Neuron (in vitro differentiated cells): ENCODE data around the gene WASF3.

Experiments used
- H2AFZ ChIP-seq: one replicate; pipeline ENCODE4 v1.6.1; 2013; ENCODE audit warnings: low read depth, mild to moderate bottlenecking, inconsistent platforms, low read length, moderate library complexity
- H3K27me3 ChIP-seq: one replicate; pipeline ENCODE4 v1.6.1; 2013; ENCODE audit warnings: low read length; ENCODE audit not compliant: insufficient read depth
- H3K36me3 ChIP-seq: one replicate; pipeline ENCODE4 v1.6.1; 2013; ENCODE audit warnings: low read length; ENCODE audit not compliant: insufficient read depth
- H3K4me1 ChIP-seq: one replicate; pipeline ENCODE4 v1.6.1; 2013; ENCODE audit warnings: low read length; ENCODE audit not compliant: insufficient read depth
- H3K4me3 ChIP-seq: 2 replicates; pipeline ENCODE4 v1.5.1; 2013; ENCODE audit warnings: mild to moderate bottlenecking, low read length, moderate library complexity
- H3K9me3 ChIP-seq: one replicate; pipeline ENCODE4 v1.6.1; 2013; ENCODE audit warnings: low read length

Gene WASF3

DNA sequence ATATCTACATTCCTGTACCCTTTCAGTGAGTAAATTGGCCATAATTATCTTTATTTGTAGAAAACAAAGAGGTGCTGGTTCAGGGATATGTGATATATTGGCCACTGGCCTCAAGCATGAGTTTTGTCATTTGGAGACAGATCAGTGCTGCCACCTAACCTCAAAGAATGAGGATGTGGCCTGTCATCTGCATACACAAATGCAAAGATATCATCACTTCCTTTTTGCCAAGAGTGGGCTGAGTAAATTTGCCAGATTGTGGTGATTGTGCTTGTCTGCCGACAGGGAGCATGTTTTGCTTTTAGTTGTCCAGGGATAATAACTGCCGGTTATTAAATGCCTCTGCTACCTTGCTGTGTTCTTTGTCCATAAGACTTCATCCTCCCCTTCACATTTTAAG lies 44.2 kb downstream of the WASF3 start:
- H3K36me3 ChIP-seq = no peaks in the 10 kb centered on the region

DNA sequence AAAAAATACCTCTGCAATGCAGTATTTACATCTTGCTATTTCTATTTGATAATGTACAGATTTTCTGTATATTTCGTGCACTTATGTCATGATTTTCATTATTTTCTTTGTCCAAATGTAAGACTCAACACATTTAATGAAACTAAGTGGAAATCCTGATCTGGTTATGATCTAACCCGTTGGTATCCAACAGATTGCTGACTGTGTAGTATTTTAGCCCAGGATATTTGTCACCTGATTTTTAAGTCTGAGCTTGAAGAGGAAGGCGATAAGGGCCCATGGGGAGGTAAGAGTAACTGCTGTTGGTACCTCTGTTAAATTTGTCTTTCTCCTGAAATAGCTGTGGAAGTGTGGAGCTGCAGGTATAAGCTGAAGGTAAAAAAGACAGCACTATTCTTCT lies 45.3 kb downstream of the WASF3 start:
- Histone ChIP-seq H2AFZ (no peak overlapping the region), H3K4me3 (no peak overlapping the region), H3K9me3 (no peaks in the 10 kb centered on the region), H3K4me1 (peaks cover 3% of the 10 kb centered on the region), H3K36me3 (no peaks in the 10 kb centered on the region), H3K27me3 (no peaks in the 10 kb centered on the region)

More for the DNA sequence above, 44.2 kb downstream of the WASF3 start:
- Histone ChIP-seq H3K4me3 (no peak overlapping the region), H3K27me3 (no peaks in the 10 kb centered on the region), H2AFZ (no peak overlapping the region), H3K4me1 (peaks cover 3% of the 10 kb centered on the region), H3K9me3 (no peaks in the 10 kb centered on the region)

DNA sequence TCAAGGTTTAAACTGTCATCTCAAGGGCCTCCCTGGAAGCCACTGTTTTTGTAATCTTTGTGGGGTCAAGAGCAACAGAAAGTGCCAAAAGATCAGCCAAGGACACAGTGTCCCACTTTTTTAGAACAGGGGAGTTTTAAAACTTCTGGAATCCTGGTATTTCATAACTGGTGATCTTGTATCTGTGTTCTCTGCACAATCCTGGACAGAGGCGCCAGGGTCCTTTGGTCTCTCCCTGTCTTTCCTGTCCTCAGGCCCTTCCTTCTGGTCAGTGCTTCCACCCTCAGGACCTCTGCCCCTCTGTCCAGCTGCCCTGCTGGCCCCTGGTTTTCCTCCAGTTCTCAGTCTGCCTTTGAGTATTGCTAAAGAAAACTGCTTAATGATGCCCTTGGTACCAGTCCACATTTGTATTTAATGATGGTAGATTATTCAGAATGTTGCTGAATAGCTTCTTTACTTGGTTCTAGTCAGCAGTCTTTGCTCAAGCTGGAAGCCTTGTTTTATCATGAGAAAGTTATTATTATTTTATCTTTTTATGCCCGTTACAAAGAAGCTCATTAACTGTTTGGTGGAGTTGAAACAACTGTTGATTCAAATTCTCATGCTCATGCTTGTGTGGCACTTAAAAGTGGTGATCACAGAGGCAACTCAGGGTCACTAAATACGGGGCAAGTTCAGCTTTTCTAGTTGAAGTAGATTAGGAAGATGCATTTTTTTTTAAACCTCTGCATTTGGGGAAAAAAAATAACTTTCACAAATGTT lies 47.5 kb downstream of the WASF3 start:
- Histone ChIP-seq H3K4me3 (no peak overlapping the region), H3K36me3 (no peaks in the 10 kb centered on the region), H3K27me3 (no peaks in the 10 kb centered on the region), H3K4me1 (peaks cover 3% of the 10 kb centered on the region), H3K9me3 (no peaks in the 10 kb centered on the region), H2AFZ (no peak overlapping the region)

DNA sequence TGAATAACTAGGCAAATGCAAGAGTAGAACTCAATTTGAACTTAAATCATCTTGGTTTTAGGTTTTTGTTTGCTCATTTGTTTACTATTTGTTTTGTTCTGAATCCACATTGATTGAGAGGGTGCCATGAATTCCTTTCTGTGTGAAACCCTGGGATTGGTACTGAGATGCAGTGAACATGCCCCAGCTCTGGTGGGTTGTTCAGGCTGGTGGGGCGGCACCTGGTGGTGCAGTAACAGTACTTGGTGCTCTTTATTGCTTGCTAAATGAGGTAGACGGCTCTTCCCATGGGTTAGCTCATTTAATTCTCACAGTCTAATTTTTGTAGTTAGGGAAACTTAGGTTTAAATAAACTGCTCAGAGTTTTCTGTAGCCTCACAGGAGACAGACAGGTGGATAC lies 48.4 kb downstream of the WASF3 start:
- peaks cover 3% of the 10 kb centered on the region for H3K4me1 ChIP-seq
- no peaks in the 10 kb centered on the region for H3K36me3 ChIP-seq
- H3K9me3 ChIP-seq = no peaks in the 10 kb centered on the region

DNA sequence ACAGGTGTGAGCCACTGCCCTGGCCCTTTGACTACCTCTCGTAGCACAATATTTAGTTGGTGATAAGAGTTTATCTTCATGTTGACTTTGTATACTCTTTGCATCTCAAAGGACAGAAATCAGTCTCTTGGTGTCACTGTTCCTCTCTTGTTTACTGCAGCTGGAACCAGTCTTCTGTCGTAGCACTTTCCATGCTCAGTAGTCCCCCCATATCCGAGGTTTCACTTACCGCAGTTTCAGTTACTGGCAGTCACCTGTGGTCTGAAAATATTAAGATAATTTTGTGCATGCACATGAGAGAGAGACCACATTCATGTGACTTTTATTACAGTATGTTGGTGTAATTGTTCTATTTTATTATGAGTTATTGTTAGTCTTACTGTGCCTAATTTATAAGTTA lies 49.1 kb downstream of the WASF3 start:
- no peaks in the 10 kb centered on the region for H3K9me3 ChIP-seq
- no peak overlapping the region for H2AFZ ChIP-seq
- H3K4me1 ChIP-seq = peaks cover 3% of the 10 kb centered on the region
- H3K36me3 ChIP-seq = no peaks in the 10 kb centered on the region
- no peak overlapping the region for H3K4me3 ChIP-seq
- H3K27me3 ChIP-seq = no peaks in the 10 kb centered on the region

More for the DNA sequence above, 48.4 kb downstream of the WASF3 start:
- H2AFZ ChIP-seq = no peak overlapping the region
- H3K4me3 ChIP-seq = no peak overlapping the region
- no peaks in the 10 kb centered on the region for H3K27me3 ChIP-seq

DNA sequence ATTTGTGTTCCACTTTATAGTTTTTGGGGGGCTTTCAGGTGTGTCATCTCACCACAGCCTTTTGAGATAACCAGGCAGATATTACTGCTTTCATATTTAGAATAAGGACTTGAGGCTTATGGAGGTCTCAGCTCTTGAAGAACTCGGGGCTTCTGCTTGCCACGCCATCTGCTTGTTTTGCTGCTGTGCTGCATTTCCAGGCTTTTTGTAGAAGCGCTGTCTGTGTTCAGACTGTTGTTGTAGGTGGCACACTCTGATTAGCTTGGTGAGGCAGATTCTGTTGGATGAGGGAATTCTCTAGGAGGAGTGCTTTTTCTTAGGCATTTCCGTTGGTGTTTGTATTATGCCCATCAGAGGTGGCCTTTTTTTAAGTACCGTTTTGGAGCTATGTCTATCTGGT lies 57.2 kb downstream of the WASF3 start:
- no peaks in the 10 kb centered on the region for H3K27me3 ChIP-seq
- no peak overlapping the region for H3K4me3 ChIP-seq
- H3K36me3 ChIP-seq = peaks cover 14% of the 10 kb centered on the region
- no peak overlapping the region for H2AFZ ChIP-seq
- peaks cover 2% of the 10 kb centered on the region for H3K9me3 ChIP-seq
- H3K4me1 ChIP-seq = no peaks in the 10 kb centered on the region

DNA sequence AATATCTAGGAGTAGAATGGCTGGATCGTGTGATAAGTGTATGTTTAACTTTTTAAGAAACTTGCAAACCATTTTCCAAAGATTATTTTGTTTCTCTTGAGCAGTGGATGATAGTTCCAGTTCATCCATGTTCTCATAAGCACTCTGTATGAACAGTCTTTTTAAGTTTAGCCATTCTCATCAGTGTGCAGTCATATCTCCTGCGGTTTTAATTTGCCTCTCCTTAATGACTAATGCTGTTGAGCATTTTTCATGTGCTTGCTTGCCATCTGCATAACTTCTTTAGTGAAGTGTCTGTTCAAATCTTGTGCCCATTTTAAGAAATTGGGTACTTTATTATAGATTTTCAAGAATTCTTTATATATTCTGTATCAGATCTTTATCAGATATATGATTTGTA lies 58.6 kb downstream of the WASF3 start:
- Histone ChIP-seq H3K9me3 (peaks cover 2% of the 10 kb centered on the region), H3K4me3 (no peak overlapping the region), H3K36me3 (peaks cover 19% of the 10 kb centered on the region), H2AFZ (no peak overlapping the region), H3K27me3 (no peaks in the 10 kb centered on the region), H3K4me1 (no peaks in the 10 kb centered on the region)

DNA sequence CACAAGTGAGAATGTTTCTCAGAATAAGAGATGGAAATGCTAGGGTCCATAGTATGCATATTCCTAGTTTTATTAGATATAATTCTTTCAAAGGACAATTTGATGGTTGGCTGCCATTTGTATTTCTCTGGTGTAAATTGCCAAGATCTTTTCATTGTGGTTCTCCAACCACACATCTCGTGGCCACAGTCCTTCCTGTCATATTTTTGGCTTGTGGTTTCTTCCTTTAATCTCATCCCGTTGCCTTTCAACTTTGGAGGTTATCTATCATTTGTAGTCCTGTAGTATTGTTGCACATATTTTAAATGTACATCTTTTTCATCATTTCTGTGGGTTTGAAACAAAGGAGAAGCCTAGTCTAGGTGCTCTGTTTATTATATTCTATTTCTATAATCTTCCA lies 61.2 kb downstream of the WASF3 start:
- no peaks in the 10 kb centered on the region for H3K27me3 ChIP-seq
- no peak overlapping the region for H3K4me3 ChIP-seq
- no peaks in the 10 kb centered on the region for H3K4me1 ChIP-seq
- peaks cover 12% of the 10 kb centered on the region for H3K9me3 ChIP-seq
- peaks cover 21% of the 10 kb centered on the region for H3K36me3 ChIP-seq
- H2AFZ ChIP-seq = no peak overlapping the region

DNA sequence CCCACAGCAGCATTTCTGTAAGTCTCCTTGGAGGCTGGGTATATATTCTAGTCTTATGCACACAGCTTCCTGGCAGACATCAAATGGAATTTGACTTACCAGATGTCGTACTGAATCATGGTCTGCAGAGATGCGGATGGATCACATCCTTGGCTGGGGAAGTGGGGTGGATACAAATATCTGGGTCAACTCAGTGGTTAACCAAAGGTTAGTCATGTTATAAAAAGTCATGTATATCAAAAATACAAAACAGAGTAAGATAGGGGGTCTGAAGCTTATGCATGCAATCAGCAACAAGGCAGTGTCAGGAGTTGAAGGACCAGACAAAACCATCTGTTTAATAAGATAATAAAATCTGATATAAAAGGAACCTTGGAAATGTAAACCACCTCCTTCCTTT lies 61.9 kb downstream of the WASF3 start:
- H3K4me3 ChIP-seq = no peak overlapping the region
- no peaks in the 10 kb centered on the region for H3K4me1 ChIP-seq
- H3K36me3 ChIP-seq = peaks cover 18% of the 10 kb centered on the region
- no peak overlapping the region for H2AFZ ChIP-seq
- peaks cover 15% of the 10 kb centered on the region for H3K9me3 ChIP-seq
- no peaks in the 10 kb centered on the region for H3K27me3 ChIP-seq

DNA sequence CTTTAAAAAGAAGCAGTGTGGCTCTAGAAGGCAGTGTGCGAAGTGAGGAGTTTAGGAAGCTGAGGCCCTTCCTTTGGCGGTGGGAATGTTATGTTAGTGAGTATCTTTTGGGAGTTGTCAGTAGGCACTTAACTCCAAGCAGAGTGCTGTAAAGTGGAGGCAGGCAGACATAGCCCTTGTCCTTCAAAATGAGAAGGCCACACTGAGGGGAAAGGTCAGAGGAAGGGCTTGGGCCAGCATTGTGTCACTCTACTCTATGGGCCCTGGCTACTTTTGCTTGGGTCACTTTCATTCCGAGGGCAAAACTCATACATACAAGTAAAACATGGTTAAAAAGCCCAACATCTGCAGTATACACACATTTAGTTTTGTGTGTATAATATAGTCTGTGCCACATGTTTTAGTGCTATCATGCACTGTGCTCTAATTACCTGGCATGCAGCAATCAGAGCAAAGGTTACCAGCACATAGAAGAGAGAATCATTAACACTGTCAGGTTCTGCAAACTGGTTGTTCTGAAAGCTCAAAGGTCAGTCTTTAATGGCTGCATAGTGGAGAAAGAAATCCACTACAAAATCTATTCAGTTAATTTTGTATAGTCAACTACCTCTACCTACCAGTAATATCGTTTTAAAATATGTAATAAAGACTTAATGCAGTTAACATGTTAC lies 64.4 kb downstream of the WASF3 start:
- H3K4me1 ChIP-seq = no peaks in the 10 kb centered on the region
- peaks cover 21% of the 10 kb centered on the region for H3K9me3 ChIP-seq
- peaks cover 25% of the 10 kb centered on the region for H3K36me3 ChIP-seq
- no peak overlapping the region for H3K4me3 ChIP-seq
- H2AFZ ChIP-seq = no peak overlapping the region
- H3K27me3 ChIP-seq = no peaks in the 10 kb centered on the region

DNA sequence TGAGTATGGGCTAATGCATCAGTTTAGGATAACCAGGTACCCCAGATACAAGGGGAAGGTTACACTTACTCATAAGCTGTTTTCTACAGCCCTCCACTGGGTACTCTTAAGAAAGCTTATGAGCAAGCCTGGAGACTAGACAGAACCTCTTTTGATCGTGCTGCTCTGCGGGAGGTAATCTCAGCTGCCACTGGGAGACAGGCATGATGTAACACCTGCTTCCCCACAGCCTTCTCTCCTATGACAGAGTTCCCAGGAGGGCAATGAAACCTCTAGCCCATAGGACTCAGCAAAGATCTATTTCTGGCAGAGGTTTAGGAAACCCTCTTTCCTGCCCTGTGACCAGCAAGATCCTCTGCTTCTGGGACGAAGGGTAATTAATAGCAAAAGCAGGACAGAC lies 65.6 kb downstream of the WASF3 start:
- Histone ChIP-seq H2AFZ (no peak overlapping the region), H3K36me3 (peaks cover 23% of the 10 kb centered on the region), H3K4me3 (no peak overlapping the region), H3K9me3 (peaks cover 21% of the 10 kb centered on the region), H3K27me3 (no peaks in the 10 kb centered on the region), H3K4me1 (no peaks in the 10 kb centered on the region)

DNA sequence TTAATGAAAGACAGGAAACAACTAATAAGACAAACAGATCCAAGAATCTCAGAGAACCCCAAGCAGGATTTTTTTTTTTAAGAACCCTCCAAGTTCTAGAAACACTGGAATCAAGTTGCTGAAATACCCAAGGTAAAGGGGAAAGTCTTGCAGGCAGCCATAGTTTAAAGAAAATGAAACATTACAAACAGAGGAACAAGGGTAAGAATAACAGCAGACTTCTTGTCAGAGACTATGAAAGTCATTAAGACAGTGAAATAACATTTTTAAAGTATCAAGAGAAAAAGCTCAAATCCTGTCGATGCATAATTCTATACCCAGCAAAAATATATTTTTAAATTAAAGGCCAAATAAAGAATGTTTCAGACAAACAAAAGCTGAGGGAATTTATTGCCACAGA lies 67.1 kb downstream of the WASF3 start:
- H3K4me3 ChIP-seq = no peak overlapping the region
- H2AFZ ChIP-seq = no peak overlapping the region
- H3K36me3 ChIP-seq = peaks cover 16% of the 10 kb centered on the region
- H3K9me3 ChIP-seq = peaks cover 22% of the 10 kb centered on the region
- H3K27me3 ChIP-seq = no peaks in the 10 kb centered on the region
- no peaks in the 10 kb centered on the region for H3K4me1 ChIP-seq

DNA sequence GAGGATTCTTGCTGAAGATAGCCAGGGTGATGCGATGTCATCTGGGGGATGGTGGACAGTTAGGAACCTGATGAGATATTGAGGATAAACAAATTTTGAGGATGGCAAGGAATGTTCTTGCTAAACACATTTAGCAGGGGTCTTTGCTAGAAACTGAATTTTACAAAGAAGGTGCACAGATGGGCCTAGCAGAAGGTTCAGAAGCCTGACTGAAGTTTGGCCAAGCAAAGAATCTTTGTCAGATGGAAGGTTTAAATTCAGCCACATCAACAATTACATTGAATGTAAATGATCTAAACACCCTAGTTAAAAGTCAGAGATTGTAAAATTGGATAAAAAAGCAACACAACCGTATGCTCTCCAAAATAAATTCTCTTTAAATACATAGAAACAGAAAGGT lies 68.8 kb downstream of the WASF3 start:
- H2AFZ ChIP-seq = no peak overlapping the region
- peaks cover 11% of the 10 kb centered on the region for H3K36me3 ChIP-seq
- peaks cover 21% of the 10 kb centered on the region for H3K9me3 ChIP-seq
- H3K4me1 ChIP-seq = no peaks in the 10 kb centered on the region
- no peaks in the 10 kb centered on the region for H3K27me3 ChIP-seq
- no peak overlapping the region for H3K4me3 ChIP-seq
